ENCODE data around the gene FAM174C. TPM values are rescaled to one million over a fixed set of nuclear protein-coding genes. Genes with fewer than 3 reads are reported as not detected.

The FAM174C gene
- total and polyA plus RNA-seq, 10 of the 15 experiments (the other 5 are each of a cell fraction or from before 2014, with no cell fraction given) = 0.89 to 94.6 (median 43.6) TPM

DNA sequence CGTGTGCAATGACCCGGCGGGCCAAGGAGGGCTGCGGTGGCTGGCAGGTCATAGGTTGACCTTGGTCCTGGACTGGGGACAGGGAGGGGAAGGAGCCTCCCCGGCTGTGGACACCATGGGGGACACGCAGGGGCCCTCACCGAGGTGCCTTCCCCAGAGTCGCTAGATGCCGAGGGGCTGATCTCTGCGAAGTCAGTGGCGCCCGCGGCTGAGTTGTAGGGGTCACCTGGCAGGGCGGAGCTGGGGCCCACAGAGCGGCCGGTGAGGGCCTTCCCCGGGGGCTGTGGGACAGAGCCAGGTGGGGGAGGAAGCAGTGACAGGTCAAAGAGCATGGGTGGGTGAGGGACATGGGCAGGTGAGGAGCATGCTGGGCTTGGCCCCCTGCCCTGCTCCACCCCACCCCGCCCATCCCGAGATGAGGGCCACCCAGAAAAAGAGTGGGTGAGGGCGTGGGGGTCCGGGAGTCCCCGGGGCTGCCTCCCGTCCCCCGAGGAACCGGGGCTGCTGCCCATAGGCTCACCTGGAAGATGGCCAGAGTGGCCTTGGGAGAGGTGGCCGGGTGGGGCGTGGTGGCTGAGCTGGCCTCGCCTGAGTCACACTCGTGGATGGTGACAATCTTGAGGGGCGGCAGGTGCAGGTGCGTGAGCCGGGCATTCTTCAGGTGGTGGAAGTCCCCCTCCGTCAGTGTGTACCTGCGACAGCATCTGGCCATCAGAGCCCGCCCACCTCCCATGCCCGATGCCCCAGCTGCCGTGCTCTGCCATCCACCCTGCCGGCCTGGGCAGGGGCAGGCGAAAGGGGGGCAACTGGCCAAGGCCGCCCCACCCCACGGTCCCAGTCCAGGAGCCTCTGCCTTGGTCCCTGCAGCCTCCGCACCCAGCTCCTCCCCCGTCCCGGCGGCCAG, 41.0 kb upstream of the FAM174C start:
- 58% methylated on average over 39 of the region's 45 CpGs for WGBS (ENCODE audit: insufficient coverage, insufficient replicate concordance, low lambda C conversion rate, missing lambda C conversion rate)
- no TSS peak for BruUV-seq (replicated peaks)
- TF ChIP-seq, protein P1, sequence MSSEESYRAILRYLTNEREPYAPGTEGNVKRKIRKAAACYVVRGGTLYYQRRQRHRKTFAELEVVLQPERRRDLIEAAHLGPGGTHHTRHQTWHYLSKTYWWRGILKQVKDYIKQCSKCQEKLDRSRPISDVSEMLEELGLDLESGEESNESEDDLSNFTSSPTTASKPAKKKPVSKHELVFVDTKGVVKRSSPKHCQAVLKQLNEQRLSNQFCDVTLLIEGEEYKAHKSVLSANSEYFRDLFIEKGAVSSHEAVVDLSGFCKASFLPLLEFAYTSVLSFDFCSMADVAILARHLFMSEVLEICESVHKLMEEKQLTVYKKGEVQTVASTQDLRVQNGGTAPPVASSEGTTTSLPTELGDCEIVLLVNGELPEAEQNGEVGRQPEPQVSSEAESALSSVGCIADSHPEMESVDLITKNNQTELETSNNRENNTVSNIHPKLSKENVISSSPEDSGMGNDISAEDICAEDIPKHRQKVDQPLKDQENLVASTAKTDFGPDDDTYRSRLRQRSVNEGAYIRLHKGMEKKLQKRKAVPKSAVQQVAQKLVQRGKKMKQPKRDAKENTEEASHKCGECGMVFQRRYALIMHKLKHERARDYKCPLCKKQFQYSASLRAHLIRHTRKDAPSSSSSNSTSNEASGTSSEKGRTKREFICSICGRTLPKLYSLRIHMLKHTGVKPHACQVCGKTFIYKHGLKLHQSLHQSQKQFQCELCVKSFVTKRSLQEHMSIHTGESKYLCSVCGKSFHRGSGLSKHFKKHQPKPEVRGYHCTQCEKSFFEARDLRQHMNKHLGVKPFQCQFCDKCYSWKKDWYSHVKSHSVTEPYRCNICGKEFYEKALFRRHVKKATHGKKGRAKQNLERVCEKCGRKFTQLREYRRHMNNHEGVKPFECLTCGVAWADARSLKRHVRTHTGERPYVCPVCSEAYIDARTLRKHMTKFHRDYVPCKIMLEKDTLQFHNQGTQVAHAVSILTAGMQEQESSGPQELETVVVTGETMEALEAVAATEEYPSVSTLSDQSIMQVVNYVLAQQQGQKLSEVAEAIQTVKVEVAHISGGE (CRISPR knock-in tag; IDR thresholded peaks at IDR 0.05) = no peak
- no peak for TF ChIP-seq RBBP5 (conservative IDR thresholded peaks at IDR 0.05)
- no peak for TF ChIP-seq POU2F2 (IDR thresholded peaks at IDR 0.05; ENCODE audit: borderline replicate concordance, low read depth, low read length)
- no peak for TF ChIP-seq DPF2 (IDR thresholded peaks at IDR 0.05)
- no peak for TF ChIP-seq ZNF622 (IDR thresholded peaks at IDR 0.05)
- no peak for TF ChIP-seq SUZ12 (IDR thresholded peaks at IDR 0.05; ENCODE audit: unreplicated experiment)
- TF ChIP-seq ZNF384 (IDR thresholded peaks at IDR 0.05; ENCODE audit: borderline replicate concordance, low read depth, low read length) = no peak
- TF ChIP-seq BRCA1 (IDR thresholded peaks at IDR 0.05; ENCODE audit: low read depth, low read length) = no peak
- no peak for TF ChIP-seq ZBTB4 (CRISPR knock-in tag; IDR thresholded peaks at IDR 0.05)
- no peak for TF ChIP-seq ETV6 (conservative IDR thresholded peaks at IDR 0.05 in 1 of 2, IDR thresholded peaks at IDR 0.05 in 1 of 2; ENCODE audit: borderline replicate concordance in 1 of 2, low read depth in 1 of 2)
- TF ChIP-seq NFYB (IDR thresholded peaks at IDR 0.05; ENCODE audit: insufficient read depth, low read depth, low read length) = no peak
- TF ChIP-seq, protein P2, sequence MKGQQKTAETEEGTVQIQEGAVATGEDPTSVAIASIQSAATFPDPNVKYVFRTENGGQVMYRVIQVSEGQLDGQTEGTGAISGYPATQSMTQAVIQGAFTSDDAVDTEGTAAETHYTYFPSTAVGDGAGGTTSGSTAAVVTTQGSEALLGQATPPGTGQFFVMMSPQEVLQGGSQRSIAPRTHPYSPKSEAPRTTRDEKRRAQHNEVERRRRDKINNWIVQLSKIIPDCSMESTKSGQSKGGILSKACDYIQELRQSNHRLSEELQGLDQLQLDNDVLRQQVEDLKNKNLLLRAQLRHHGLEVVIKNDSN (IDR thresholded peaks at IDR 0.05; ENCODE audit: borderline replicate concordance, extremely low read length, insufficient read depth, low read depth, low read length) = no peak
- TF ChIP-seq CHD1 (IDR thresholded peaks at IDR 0.05; ENCODE audit: low read depth, low read length) = no peak
- TF ChIP-seq LARP7 (IDR thresholded peaks at IDR 0.05) = no peak
- TF ChIP-seq ZZZ3 (IDR thresholded peaks at IDR 0.05; ENCODE audit: control insufficient read depth, insufficient read length, low read depth) = no peak
- no peak for TF ChIP-seq KLF5 (IDR thresholded peaks at IDR 0.05; ENCODE audit: partially characterized antibody)

More for the DNA sequence above, 41.0 kb upstream of the FAM174C start:
- Histone ChIP-seq H3K4me2 (ENCODE audit: control insufficient read depth, insufficient read depth) (no peak overlapping the region), H3K4me3 (no peak overlapping the region), H4K20me1 (ENCODE audit: control insufficient read depth, insufficient read depth) (no peaks in the 10 kb centered on the region), H3K36me3 (ENCODE audit: control insufficient read depth in 2 of 2, insufficient read depth in 2 of 2, low read length in 1 of 2) (no peaks in the 10 kb centered on the region), H3K9me3 (replicated peaks; ENCODE audit: control insufficient read depth, insufficient read depth, low read length) (no peaks in the 10 kb centered on the region; the same call in 2 of the 3 replicates), H3K79me2 (ENCODE audit: control insufficient read depth, insufficient read depth, low read length) (no peaks in the 10 kb centered on the region), H3K27me3 (replicated peaks in 1 of 2; ENCODE audit: control insufficient read depth in 2 of 2, insufficient read depth in 2 of 2, low read length in 1 of 2) (peaks cover 0 to 10% of the 10 kb centered on the region in 2 experiments; a peak in 3 of 4 replicates), H3K9ac (ENCODE audit: control insufficient read depth, insufficient read depth, low read length) (no peak overlapping the region), H3K27ac (ENCODE audit: control insufficient read depth, insufficient read depth) (no peak overlapping the region), H2AFZ (ENCODE audit: control insufficient read depth, low read depth, low read length) (no peak overlapping the region), H3K4me1 (ENCODE audit: control insufficient read depth, insufficient read depth, low read length) (no peaks in the 10 kb centered on the region)
- POLR2A ChIA-PET = no interaction called here
- intact Hi-C loops (cut with micrococcal nuclease; ENCODE audit: unreplicated experiment) = no loop called here
- CTCF ChIA-PET = no interaction called here
- in situ Hi-C loops (cut with MboI) = no loop called here
- ATAC-seq = no peak
- SMC1A ChIA-PET (ENCODE audit: uncharacterized antibody, unreplicated experiment) = no interaction called here
- FAIRE-seq = no peak
- DNase-seq (ENCODE audit: low read depth, low spot score) = no peak
- RAD21 ChIA-PET (ENCODE audit: unreplicated experiment) = no interaction called here

Data from GM12878 (cell line).